Mesenchymal stem cell (in vitro differentiated cells and primary cell): ENCODE data around the gene WDR64.

ENCODE experiments used
- DNase-seq: peaks from one replicate; pipeline ENCODE4 v3.0.0-alpha.2; 2013
- H2AFZ ChIP-seq: one replicate; pipeline ENCODE4 v1.6.1; 2013; ENCODE audit warnings: low read depth, mild to moderate bottlenecking, control low read depth, inconsistent platforms, low read length, moderate library complexity
- H2AK5ac ChIP-seq: 2 replicates; pipeline ENCODE4 v1.6.1; 2013; ENCODE audit warnings: low read length, moderate library complexity, mild to moderate bottlenecking, inconsistent platforms; ENCODE audit not compliant: severe bottlenecking
- H2BK120ac ChIP-seq: one replicate; pipeline ENCODE4 v1.6.1; 2013; ENCODE audit warnings: low read depth, mild to moderate bottlenecking, inconsistent platforms, low read length, moderate library complexity
- H2BK12ac ChIP-seq, 2 experiments: one replicate each; pipeline ENCODE4 v1.6.1; 2013; ENCODE audit warnings: inconsistent platforms in 2 of 2, low read length in 2 of 2, mild to moderate bottlenecking in 2 of 2, moderate library complexity in 2 of 2, control low read depth in 1 of 2
- H2BK15ac ChIP-seq: one replicate; pipeline ENCODE4 v1.6.1; 2013; ENCODE audit warnings: mild to moderate bottlenecking, low read depth, inconsistent platforms; ENCODE audit not compliant: poor library complexity, severe bottlenecking
- H2BK5ac ChIP-seq: 2 replicates; pipeline ENCODE4 v1.6.1; 2013; ENCODE audit warnings: low read depth, mild to moderate bottlenecking, low read length, control low read depth, inconsistent platforms; ENCODE audit not compliant: poor library complexity, severe bottlenecking
- H3K14ac ChIP-seq, 2 experiments: one replicate each; pipeline ENCODE4 v1.6.1; 2013; ENCODE audit warnings: inconsistent platforms in 2 of 2, low read length in 2 of 2, control low read depth in 1 of 2, mild to moderate bottlenecking in 1 of 2, moderate library complexity in 1 of 2
- H3K18ac ChIP-seq, 2 experiments: one replicate each; pipeline ENCODE4 v1.6.1; 2013; ENCODE audit warnings: inconsistent platforms in 2 of 2, low read length in 2 of 2, control low read depth in 1 of 2, low read depth in 1 of 2, mild to moderate bottlenecking in 1 of 2
- H3K23ac ChIP-seq, 2 experiments: one replicate each; pipeline ENCODE4 v1.6.1; 2013; ENCODE audit warnings: inconsistent platforms in 2 of 2, low read length in 2 of 2, mild to moderate bottlenecking in 2 of 2, moderate library complexity in 2 of 2, control low read depth in 1 of 2
- H3K27ac ChIP-seq: 2 replicates; pipeline ENCODE4 v1.5.1; 2013; ENCODE audit warnings: mild to moderate bottlenecking, moderate library complexity, low read length, control low read depth, inconsistent platforms; ENCODE audit not compliant: poor library complexity, severe bottlenecking
- H3K27me3 ChIP-seq, 2 experiments: 2 replicates each; pipeline versions ENCODE4 v1.6.1 to v1.7.0; 2013; ENCODE audit warnings: low read length in 2 of 2, mild to moderate bottlenecking in 2 of 2, moderate library complexity in 2 of 2, control low read depth in 1 of 2, inconsistent platforms in 1 of 2; ENCODE audit not compliant: control insufficient read depth in 1 of 2, insufficient read depth in 1 of 2
- H3K36me3 ChIP-seq, 2 experiments: 2 replicates each; pipeline versions ENCODE4 v1.6.1 to v1.7.0; 2013; ENCODE audit warnings: low read length in 2 of 2, control low read depth in 1 of 2, inconsistent platforms in 1 of 2, low read depth in 1 of 2, mild to moderate bottlenecking in 1 of 2; ENCODE audit not compliant: insufficient read depth in 2 of 2, control insufficient read depth in 1 of 2
- H3K4ac ChIP-seq, 2 experiments: one replicate each; pipeline ENCODE4 v1.6.1; 2013; ENCODE audit warnings: inconsistent platforms in 2 of 2, low read length in 2 of 2, mild to moderate bottlenecking in 2 of 2, moderate library complexity in 2 of 2, control low read depth in 1 of 2, low read depth in 1 of 2
- H3K4me1 ChIP-seq: 2 replicates; pipeline ENCODE4 v1.6.1; 2013; ENCODE audit warnings: low read depth, low read length, control low read depth; ENCODE audit not compliant: control insufficient read depth, insufficient read depth
- H3K4me2 ChIP-seq: 2 replicates; pipeline ENCODE4 v1.6.1; 2013; ENCODE audit warnings: low read length, mild to moderate bottlenecking, inconsistent platforms; ENCODE audit not compliant: poor library complexity, severe bottlenecking
- H3K4me3 ChIP-seq, 2 experiments: 2 replicates each; pipeline versions ENCODE4 v1.5.1 to v1.7.0; 2013; ENCODE audit warnings: low read length in 2 of 2, mild to moderate bottlenecking in 2 of 2, control low read depth in 1 of 2, low read depth in 1 of 2; ENCODE audit not compliant: insufficient read depth in 1 of 2
- H3K79me1 ChIP-seq: replicated peaks from 2 replicates; pipeline ENCODE4 v1.6.1; 2013; ENCODE audit warnings: mild to moderate bottlenecking, control low read depth, low read length, inconsistent platforms; ENCODE audit not compliant: poor library complexity, severe bottlenecking
- H3K9ac ChIP-seq: 2 replicates; pipeline ENCODE4 v1.7.0; 2013; ENCODE audit warnings: mild to moderate bottlenecking, low read length, moderate library complexity
- H3K9me3 ChIP-seq: 2 replicates; pipeline ENCODE4 v1.7.0; 2013; ENCODE audit warnings: mild to moderate bottlenecking, low read length; ENCODE audit not compliant: control insufficient read depth
- H4K8ac ChIP-seq: one replicate; pipeline ENCODE4 v1.6.1; 2013; ENCODE audit warnings: inconsistent platforms, mild to moderate bottlenecking, low read length, moderate library complexity
- H4K91ac ChIP-seq: one replicate; pipeline ENCODE4 v1.6.1; 2013; ENCODE audit warnings: mild to moderate bottlenecking, low read length, inconsistent platforms
- WGBS: methylation state at CpG from one replicate; pipeline ENCODE4 v1.1.7; 2013; ENCODE audit warnings: mixed read lengths; 5-methylcytosine and 5-hydroxymethylcytosine counted together

The WDR64 gene

GRCh38 chr1:241751524-241751923 lies 99.4 kb downstream of the WDR64 start:
- no peak overlapping the region for H3K4ac ChIP-seq
- H2AK5ac ChIP-seq: no peak overlapping the region
- no peak overlapping the region for H2AFZ ChIP-seq
- no peak overlapping the region for H3K23ac ChIP-seq
- H2BK120ac ChIP-seq: no peak overlapping the region
- WGBS: 72% methylated on average over 3 of the region's 5 CpGs
- H3K36me3 ChIP-seq: no peaks in the 10 kb centered on the region
- no peak overlapping the region for H3K18ac ChIP-seq
- no peak overlapping the region for H4K8ac ChIP-seq
- no peak overlapping the region for H2BK15ac ChIP-seq
- H3K27ac ChIP-seq: no peak overlapping the region
- no peak overlapping the region for H3K4me2 ChIP-seq
- H4K91ac ChIP-seq: no peak overlapping the region
- H2BK5ac ChIP-seq: no peak overlapping the region
- H3K9me3 ChIP-seq: no peaks in the 10 kb centered on the region
- H3K14ac ChIP-seq: no peak overlapping the region
- no peaks in the 10 kb centered on the region for H3K79me1 ChIP-seq
- no peaks in the 10 kb centered on the region for H3K4me1 ChIP-seq
- H2BK12ac ChIP-seq: no peak overlapping the region
- H3K4me3 ChIP-seq: no peak overlapping the region
- no peak for DNase-seq
- H3K9ac ChIP-seq: no peak overlapping the region
- H3K27me3 ChIP-seq: no peaks in the 10 kb centered on the region

GRCh38 chr1:241762713-241763339 lies 110.7 kb downstream of the WDR64 start:
- 100% methylated on average over 1 of the region's 3 CpGs for WGBS
- no peak for DNase-seq

DNA sequence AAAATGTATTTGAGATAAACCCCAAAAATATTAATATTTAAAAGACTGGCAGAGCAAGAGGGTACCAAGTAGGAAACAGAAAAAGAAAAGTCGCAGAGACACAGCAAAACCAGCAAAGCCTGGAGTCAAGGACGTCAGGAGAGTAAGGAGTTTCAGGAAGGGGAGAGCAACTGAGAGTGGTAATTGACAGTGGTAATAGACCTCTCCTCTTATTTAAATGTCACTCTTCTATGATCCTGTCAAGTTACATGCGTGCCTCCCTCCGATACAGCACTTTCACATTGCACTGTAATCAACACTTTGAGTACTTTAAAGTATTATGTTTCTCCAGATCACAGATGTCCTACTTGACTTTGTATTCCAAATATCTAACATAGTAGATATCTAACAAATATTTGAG lies 113.3 kb downstream of the WDR64 start:
- Histone ChIP-seq H3K14ac (no peak overlapping the region), H3K9ac (no peak overlapping the region), H3K4me2 (no peak overlapping the region), H3K4me1 (no peaks in the 10 kb centered on the region), H2AFZ (no peak overlapping the region), H4K91ac (no peak overlapping the region), H2BK5ac (no peak overlapping the region), H3K23ac (no peak overlapping the region), H2BK15ac (no peak overlapping the region), H4K8ac (no peak overlapping the region), H3K79me1 (no peaks in the 10 kb centered on the region), H2BK120ac (no peak overlapping the region), H3K36me3 (no peaks in the 10 kb centered on the region), H3K27ac (no peak overlapping the region), H3K27me3 (no peaks in the 10 kb centered on the region), H3K4me3 (no peak overlapping the region), H2AK5ac (no peak overlapping the region), H3K4ac (no peak overlapping the region), H2BK12ac (no peak overlapping the region), H3K18ac (no peak overlapping the region), H3K9me3 (no peaks in the 10 kb centered on the region)
- WGBS: 44% methylated on average over 2 of the region's 4 CpGs
- no peak for DNase-seq

More at GRCh38 chr1:241762713-241763339, 110.7 kb downstream of the WDR64 start:
- Histone ChIP-seq H3K4ac (no peak overlapping the region), H3K36me3 (no peaks in the 10 kb centered on the region), H3K4me2 (no peak overlapping the region), H3K23ac (no peak overlapping the region), H2BK12ac (no peak overlapping the region), H2BK5ac (no peak overlapping the region), H3K18ac (no peak overlapping the region), H2AK5ac (no peak overlapping the region), H2BK15ac (no peak overlapping the region), H3K9me3 (no peaks in the 10 kb centered on the region), H3K9ac (no peak overlapping the region), H4K91ac (no peak overlapping the region), H3K4me3 (no peak overlapping the region), H3K4me1 (no peaks in the 10 kb centered on the region), H4K8ac (no peak overlapping the region), H2BK120ac (no peak overlapping the region), H2AFZ (no peak overlapping the region), H3K27me3 (no peaks in the 10 kb centered on the region), H3K27ac (no peak overlapping the region), H3K79me1 (no peaks in the 10 kb centered on the region), H3K14ac (no peak overlapping the region)

- Histone ChIP-seq H3K36me3 (no peaks in the 10 kb centered on the region), H2AK5ac (no peak overlapping the region)
Measured at GRCh38 chr1:241767737-241768136, 115.7 kb downstream of the WDR64 start.

More at GRCh38 chr1:241767737-241768136, 115.7 kb downstream of the WDR64 start:
- no peak overlapping the region for H3K14ac ChIP-seq
- no peak overlapping the region for H3K27ac ChIP-seq
- no peaks in the 10 kb centered on the region for H3K79me1 ChIP-seq
- no peak overlapping the region for H3K4me3 ChIP-seq
- H2BK120ac ChIP-seq: no peak overlapping the region
- 42% methylated on average over 1 of the region's 2 CpGs for WGBS
- no peak overlapping the region for H2BK12ac ChIP-seq
- no peak overlapping the region for H2BK5ac ChIP-seq
- H3K18ac ChIP-seq: no peak overlapping the region
- no peak overlapping the region for H3K4me2 ChIP-seq
- H3K27me3 ChIP-seq: no peaks in the 10 kb centered on the region
- H3K9ac ChIP-seq: no peak overlapping the region
- H2BK15ac ChIP-seq: no peak overlapping the region
- no peak overlapping the region for H3K4ac ChIP-seq
- H2AFZ ChIP-seq: no peak overlapping the region
- H3K4me1 ChIP-seq: no peaks in the 10 kb centered on the region
- no peak overlapping the region for H4K8ac ChIP-seq
- no peaks in the 10 kb centered on the region for H3K9me3 ChIP-seq
- no peak overlapping the region for H3K23ac ChIP-seq
- H4K91ac ChIP-seq: no peak overlapping the region
- no peak for DNase-seq
